Activated CD8-positive, alpha-beta memory T cell treated with anti-CD3 and anti-CD28 coated beads, Interleukin-2, amount 10 ng/mL, durations not matched to agents 7 days and 5 days (primary cell): ENCODE results near the gene NME3. TPM values are rescaled to one million over a fixed set of nuclear protein-coding genes. Genes with fewer than 3 reads are reported as not detected.
A peak's percentile ranks its signal among the peaks of the same experiment; 100 is the strongest.

ENCODE experiments used
- ATAC-seq: fragments of 150-1000 bp; cut with Tn5 transposase; one replicate; pipeline ENCODE4 v1.10.0; 2021; ENCODE audit warnings: moderate library complexity
- CTCF ChIA-PET: fragments of 350-600 bp; sonication (Branson Sonifier 250); formaldehyde crosslinking; loops from one replicate; lab custom pipeline; 2021; ENCODE audit warnings: antibody characterized with exemption; lab: Charles Lee
- DNase-seq: peaks from one replicate; pipeline ENCODE4 v3.0.0-alpha.2; 2020
- H3K27ac Mint-ChIP-seq: one replicate; pipeline ENCODE4 v1.8.0; 2021; ENCODE audit warnings: mild to moderate bottlenecking, mixed read lengths
- H3K27me3 Mint-ChIP-seq: one replicate; pipeline ENCODE4 v1.8.0; 2021; ENCODE audit warnings: mixed read lengths
- H3K36me3 Mint-ChIP-seq: one replicate; pipeline ENCODE4 v1.8.0; 2021; ENCODE audit warnings: mild to moderate bottlenecking, mixed read lengths
- H3K4me1 Mint-ChIP-seq: one replicate; pipeline ENCODE4 v1.8.0; 2021; ENCODE audit warnings: mixed read lengths
- H3K4me3 Mint-ChIP-seq: one replicate; pipeline ENCODE4 v1.8.0; 2021; ENCODE audit warnings: mild to moderate bottlenecking, moderate library complexity, mixed read lengths
- H3K9me3 Mint-ChIP-seq: one replicate; pipeline ENCODE4 v1.8.0; 2022; ENCODE audit warnings: low read depth, mixed read lengths
- total RNA-seq, 2 experiments: library from RNA; stranded (reverse); gene quantifications; one replicate each; pipeline ENCODE4 v1.2.3, GENCODE V29; 2021

NME3 gene
- total RNA-seq, 2 experiments from 2014 or later, result 46.0 to 50.4 TPM

DNA sequence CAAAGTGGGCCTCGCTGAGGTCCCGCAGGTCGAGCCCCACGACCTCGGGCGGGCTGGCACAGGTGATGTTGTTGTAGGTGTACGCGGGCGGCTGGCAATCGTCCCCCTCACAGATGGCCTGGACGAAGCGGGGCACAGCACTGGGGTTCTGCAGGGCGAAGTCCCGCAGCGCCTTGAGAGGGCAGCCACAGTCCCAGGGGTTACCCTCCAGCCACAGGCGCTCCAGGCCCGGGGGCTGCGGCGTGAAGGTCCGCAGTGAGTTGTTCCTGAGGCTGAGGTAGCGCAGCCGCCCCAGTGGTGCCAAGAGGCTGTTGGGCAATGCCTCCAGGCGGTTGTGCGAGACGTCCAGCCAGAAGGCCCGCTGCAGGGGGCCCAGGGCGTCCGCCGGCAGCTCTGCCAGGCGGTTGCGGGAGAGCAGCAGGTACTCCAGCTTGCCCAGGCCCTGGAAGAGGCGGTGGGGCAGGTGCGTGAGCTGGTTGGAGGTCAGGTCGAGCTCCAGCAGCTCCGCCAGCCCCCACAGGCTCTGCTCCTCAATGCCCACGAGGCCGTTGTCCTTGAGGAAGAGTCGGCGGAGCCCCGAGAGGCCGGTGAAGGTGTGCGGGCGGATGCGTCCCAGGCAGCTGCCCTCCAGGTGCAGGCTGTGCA lies 19.4 kb upstream of the NME3 start:
- Mint-ChIP-seq H3K27ac (no peak overlapping the region), H3K36me3 (no peaks in the 10 kb centered on the region), H3K27me3 (no peaks in the 10 kb centered on the region), H3K4me1 (no peaks in the 10 kb centered on the region), H3K4me3 (no peak overlapping the region), H3K9me3 (no peaks in the 10 kb centered on the region)
- CTCF ChIA-PET, result no interaction called here
- ATAC-seq (no peak), DNase-seq (no peak)

GRCh38 chr16:1790261-1790610 lies 18.9 kb upstream of the NME3 start:
- Mint-ChIP-seq H3K9me3 (no peaks in the 10 kb centered on the region), H3K27ac (no peak overlapping the region), H3K36me3 (no peaks in the 10 kb centered on the region), H3K27me3 (no peaks in the 10 kb centered on the region), H3K4me1 (no peaks in the 10 kb centered on the region), H3K4me3 (no peak overlapping the region)
- CTCF ChIA-PET, result no interaction called here
- no peak for DNase-seq
- ATAC-seq, result no peak

- no peak overlapping the region for H3K27ac Mint-ChIP-seq
- H3K4me1 Mint-ChIP-seq, result peaks cover 2% of the 10 kb centered on the region
- H3K4me3 Mint-ChIP-seq, result no peak overlapping the region
Measured at GRCh38 chr16:1789643-1790045, 18.3 kb upstream of the NME3 start.

GRCh38 chr16:1788708-1789100 lies 17.4 kb upstream of the NME3 start:
- Mint-ChIP-seq H3K9me3 (no peaks in the 10 kb centered on the region), H3K4me3 (no peak overlapping the region)
- CTCF ChIA-PET, result no interaction called here

More at GRCh38 chr16:1789643-1790045, 18.3 kb upstream of the NME3 start:
- DNase-seq (no peak), ATAC-seq (no peak)
- Mint-ChIP-seq H3K9me3 (no peaks in the 10 kb centered on the region), H3K36me3 (no peaks in the 10 kb centered on the region), H3K27me3 (no peaks in the 10 kb centered on the region)
- CTCF ChIA-PET, result no interaction called here

GRCh38 chr16:1788095-1788707 lies 16.9 kb upstream of the NME3 start:
- no peak for ATAC-seq
- H3K4me3 Mint-ChIP-seq, result no peak overlapping the region

More at GRCh38 chr16:1788708-1789100, 17.4 kb upstream of the NME3 start:
- Mint-ChIP-seq H3K27me3 (no peaks in the 10 kb centered on the region), H3K4me1 (peaks cover 7% of the 10 kb centered on the region), H3K27ac (no peak overlapping the region), H3K36me3 (no peaks in the 10 kb centered on the region)
- ATAC-seq, result no peak
- DNase-seq, result peak; percentile 38

GRCh38 chr16:1787322-1788094 lies 16.2 kb upstream of the NME3 start:
- CTCF ChIA-PET, result no interaction called here
- peaks cover 12% of the 10 kb centered on the region for H3K4me1 Mint-ChIP-seq
- H3K4me3 Mint-ChIP-seq, result no peak overlapping the region
- H3K9me3 Mint-ChIP-seq, result no peaks in the 10 kb centered on the region
- H3K27me3 Mint-ChIP-seq, result no peaks in the 10 kb centered on the region
- ATAC-seq (no peak), DNase-seq (no peak)
- no peak overlapping the region for H3K27ac Mint-ChIP-seq
- no peaks in the 10 kb centered on the region for H3K36me3 Mint-ChIP-seq

More at GRCh38 chr16:1788095-1788707, 16.9 kb upstream of the NME3 start:
- H3K9me3 Mint-ChIP-seq, result no peaks in the 10 kb centered on the region
- DNase-seq, result peak; percentile 38
- CTCF ChIA-PET, result no interaction called here
- H3K36me3 Mint-ChIP-seq, result no peaks in the 10 kb centered on the region
- no peak overlapping the region for H3K27ac Mint-ChIP-seq
- H3K4me1 Mint-ChIP-seq, result peaks cover 11% of the 10 kb centered on the region
- H3K27me3 Mint-ChIP-seq, result no peaks in the 10 kb centered on the region

DNA sequence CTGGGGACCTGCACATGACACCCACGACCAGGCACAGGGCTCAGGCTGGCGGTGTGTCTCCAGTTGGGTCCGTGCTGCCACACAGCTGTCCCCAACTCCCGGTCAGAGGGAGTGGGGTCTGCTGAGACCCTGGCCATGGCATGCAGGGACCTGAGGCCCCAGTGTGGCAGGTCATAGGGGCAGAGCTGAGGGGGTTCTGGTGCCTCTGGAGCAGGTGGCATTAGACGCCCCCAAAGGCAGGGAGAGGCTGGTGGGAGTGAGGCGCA lies 15.6 kb upstream of the NME3 start:
- Mint-ChIP-seq H3K9me3 (no peaks in the 10 kb centered on the region), H3K27me3 (no peaks in the 10 kb centered on the region), H3K4me1 (peaks cover 12% of the 10 kb centered on the region), H3K27ac (no peak overlapping the region), H3K4me3 (no peak overlapping the region), H3K36me3 (no peaks in the 10 kb centered on the region)
- DNase-seq, result no peak
- ATAC-seq, result no peak
- CTCF ChIA-PET, result no interaction called here

DNA sequence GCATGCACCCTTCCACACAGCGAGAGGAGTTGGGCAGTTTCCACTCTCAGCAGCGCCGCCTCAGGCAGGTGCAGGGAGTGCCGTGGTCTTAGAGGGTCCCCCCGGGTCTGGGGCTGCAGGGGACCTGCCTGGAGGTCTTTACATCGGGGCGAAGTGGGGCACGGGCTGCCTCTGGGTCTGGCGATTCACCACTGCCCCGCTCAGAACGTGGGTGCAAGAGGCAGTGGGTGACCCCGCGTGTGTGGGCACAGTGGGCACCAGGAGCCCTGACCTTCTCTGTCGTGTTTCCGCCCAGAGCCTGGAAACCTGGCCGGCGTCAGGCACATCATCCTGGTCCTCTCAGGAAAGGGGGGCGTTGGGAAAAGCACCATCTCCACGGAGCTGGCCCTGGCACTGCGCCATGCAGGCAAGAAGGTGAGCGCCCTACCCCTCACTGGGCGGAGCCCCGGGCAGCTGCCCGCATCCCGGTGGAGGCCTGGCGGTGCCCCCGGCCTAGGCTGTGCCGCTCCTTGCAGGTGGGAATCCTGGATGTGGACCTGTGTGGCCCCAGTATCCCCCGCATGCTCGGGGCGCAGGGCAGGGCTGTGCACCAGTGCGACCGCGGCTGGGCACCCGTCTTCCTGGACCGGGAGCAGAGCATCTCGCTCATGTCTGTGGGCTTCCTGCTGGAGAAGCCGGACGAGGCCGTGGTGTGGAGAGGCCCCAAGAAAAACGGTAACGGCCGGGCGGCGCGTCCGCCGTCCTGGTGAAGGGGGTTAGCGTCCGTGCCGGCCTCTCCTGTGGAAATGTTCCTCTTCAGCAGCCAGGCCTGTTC lies 15.1 kb upstream of the NME3 start:
- Mint-ChIP-seq H3K27me3 (no peaks in the 10 kb centered on the region), H3K4me1 (peaks cover 17% of the 10 kb centered on the region), H3K36me3 (no peaks in the 10 kb centered on the region), H3K9me3 (no peaks in the 10 kb centered on the region), H3K4me3 (no peak overlapping the region), H3K27ac (no peak overlapping the region)
- CTCF ChIA-PET, result no interaction called here
- DNase-seq (no peak), ATAC-seq (no peak)

- Mint-ChIP-seq H3K4me1 (peaks cover 22% of the 10 kb centered on the region), H3K9me3 (no peaks in the 10 kb centered on the region), H3K27me3 (no peaks in the 10 kb centered on the region), H3K4me3 (no peak overlapping the region), H3K27ac (no peak overlapping the region), H3K36me3 (no peaks in the 10 kb centered on the region)
- ATAC-seq (no peak), DNase-seq (no peak)
- CTCF ChIA-PET, result no interaction called here
Measured at GRCh38 chr16:1785846-1786170, 14.5 kb upstream of the NME3 start.

DNA sequence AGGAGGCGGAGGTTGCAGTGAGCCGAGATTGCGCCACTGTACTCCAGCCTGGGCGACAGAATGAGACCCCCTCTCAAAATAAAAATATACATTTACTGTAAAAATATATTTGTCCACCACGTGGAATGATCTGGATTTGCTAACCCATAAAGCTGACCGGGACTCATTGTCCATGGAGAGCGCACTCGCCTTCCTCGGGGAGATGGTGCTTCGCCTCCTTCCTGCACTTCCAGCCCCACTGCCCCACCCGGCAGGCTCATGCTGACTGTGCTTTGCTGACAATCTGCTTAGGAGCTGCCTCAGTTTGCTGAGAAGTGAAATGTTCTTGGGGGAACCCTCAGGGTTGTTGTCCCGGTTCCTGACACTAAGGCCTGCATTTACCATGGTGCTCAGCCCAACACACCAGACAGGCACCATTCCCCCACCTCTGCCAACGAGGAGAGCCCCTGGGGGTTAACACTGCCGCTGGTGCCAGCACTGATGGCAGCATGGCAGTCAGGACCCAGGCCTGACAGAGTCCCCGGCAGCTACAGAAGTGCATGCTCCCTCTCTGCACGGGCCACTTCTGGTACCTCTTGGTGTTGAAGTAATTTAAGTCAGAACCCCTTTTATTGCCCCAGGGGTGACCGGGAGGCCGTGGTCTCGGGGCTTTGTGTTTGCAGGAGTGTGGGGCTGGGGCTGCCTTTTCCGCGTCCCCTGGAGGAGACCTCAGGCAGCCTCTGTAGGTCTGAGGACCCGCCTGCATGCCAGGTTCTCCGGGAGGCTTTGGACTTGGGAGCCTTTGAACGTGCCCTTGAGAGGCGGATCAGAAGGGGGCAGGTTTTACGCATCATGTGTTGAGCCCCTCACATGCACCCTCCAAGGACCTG lies 13.9 kb upstream of the NME3 start:
- H3K27me3 Mint-ChIP-seq, result no peaks in the 10 kb centered on the region
- CTCF ChIA-PET, result no interaction called here
- no peak for ATAC-seq
- H3K4me1 Mint-ChIP-seq, result peaks cover 24% of the 10 kb centered on the region
- no peak for DNase-seq
- no peak overlapping the region for H3K4me3 Mint-ChIP-seq
- H3K27ac Mint-ChIP-seq, result no peak overlapping the region
- H3K9me3 Mint-ChIP-seq, result no peaks in the 10 kb centered on the region
- no peaks in the 10 kb centered on the region for H3K36me3 Mint-ChIP-seq

DNA sequence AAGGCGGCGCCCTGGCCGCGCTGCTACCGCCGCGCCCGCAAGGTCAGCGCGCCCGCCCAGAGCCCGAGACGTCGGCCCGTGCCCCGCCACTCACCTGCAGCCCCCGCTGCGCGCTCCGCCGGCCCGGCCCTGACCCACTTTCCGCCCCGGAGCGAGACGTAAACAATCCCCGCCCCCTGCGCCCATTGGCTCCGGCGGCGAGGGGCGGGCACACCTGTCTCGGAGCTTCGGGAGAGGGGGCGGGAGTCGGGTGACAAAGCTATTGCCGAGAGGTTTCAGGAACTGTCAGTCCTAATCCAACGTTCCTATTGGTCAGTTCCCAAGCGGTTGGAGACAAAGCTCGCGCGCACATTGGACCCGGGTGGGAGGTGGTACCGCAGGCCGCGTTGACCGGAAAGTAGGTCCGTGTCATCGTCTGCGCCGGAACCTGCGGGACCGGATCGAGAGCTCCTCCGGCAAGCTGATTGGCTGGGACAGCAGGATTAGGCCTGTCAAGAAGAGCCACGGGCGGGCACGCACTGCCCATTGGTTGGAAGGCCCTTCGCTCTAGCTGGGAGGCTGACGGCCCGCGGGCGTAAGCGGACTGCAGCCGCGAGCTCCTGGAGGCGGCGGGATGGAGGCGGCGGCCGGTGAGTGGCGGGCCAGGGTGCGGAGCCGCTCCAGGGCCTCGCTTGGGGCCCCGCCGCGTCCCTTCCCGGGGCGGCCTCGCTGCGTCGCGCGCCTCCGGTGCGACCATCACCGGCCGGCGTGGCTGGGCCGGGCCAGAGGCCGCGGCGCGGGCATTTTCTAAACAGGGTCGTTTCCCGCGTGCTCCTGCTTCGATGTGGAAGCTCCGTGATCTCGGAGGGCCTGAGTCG lies 11.3 kb upstream of the NME3 start, which contains the start of the genes NUBP2 and SPSB3:
Gene NUBP2 (plus strand): TSS at position 553 of the 857 bp plus-strand sequence. CDS start 61 bp downstream, at position 614.
Gene SPSB3 (minus strand): TSS at position 164 of the 857 bp plus-strand sequence. CDS start 1,088 bp downstream, outside the sequence.
- DNase-seq (peak; percentile 100), ATAC-seq (peak; percentile 91)
- Mint-ChIP-seq H3K9me3 (no peaks in the 10 kb centered on the region), H3K27me3 (no peaks in the 10 kb centered on the region), H3K36me3 (no peaks in the 10 kb centered on the region), H3K27ac (peak within 1 kb of the TSS; percentile 88), H3K4me1 (peaks cover 24% of the 10 kb centered on the region), H3K4me3 (peak within 1 kb of the TSS; percentile 93)
- CTCF ChIA-PET, result interaction anchor here (0.6 to 2.7 kb wide), 10 partner anchors 10 to 362 kb away, joined by 3 to 47 read pairs (median 5); partner anchors contain the start of genes EME2, FAHD1, HAGH and MAPK8IP3
